A673 (cell line): ENCODE results near the gene LGALS9.

Experiments
- EZH2 ChIP-seq: fragments of 200-600 bp; sonication (generic); IDR thresholded peaks from 2 replicates; pipeline ENCODE4 v1.6.1; 2017; ENCODE audit warnings: borderline replicate concordance, low read depth, mild to moderate bottlenecking, mixed read lengths, antibody characterized with exemption, low read length; ENCODE audit not compliant: poor library complexity, severe bottlenecking
- TF ChIP-seq, protein P1 (sequence below): fragments of 300-800, 200-600 bp; sonication (generic); conservative IDR thresholded peaks from 2 replicates; pipeline ENCODE4 v1.5.1; 2017; ENCODE audit warnings: low read depth, mild to moderate bottlenecking, antibody characterized with exemption, low read length, moderate library complexity, mixed read lengths

DNA sequence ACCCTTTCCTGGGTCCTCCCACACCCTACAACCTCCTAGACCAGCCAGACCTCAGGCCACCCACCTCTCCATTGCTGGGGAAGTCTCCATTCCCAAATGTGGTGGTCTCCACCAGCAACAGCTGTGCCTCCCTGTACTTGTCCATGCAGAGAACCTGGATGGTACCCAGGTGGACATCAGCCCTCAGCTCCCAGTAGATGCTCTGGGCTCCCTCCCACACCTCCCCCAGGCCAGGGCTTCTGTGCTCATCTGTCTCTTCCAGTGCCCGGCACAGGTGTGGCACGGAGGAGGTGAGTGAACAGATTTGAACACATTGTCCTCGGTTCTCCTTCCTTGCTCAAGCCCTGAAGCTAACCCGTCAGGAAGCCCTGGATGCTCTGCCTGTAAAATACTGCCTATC, 34.6 kb downstream of the LGALS9 start:
- TF ChIP-seq, protein P1, sequence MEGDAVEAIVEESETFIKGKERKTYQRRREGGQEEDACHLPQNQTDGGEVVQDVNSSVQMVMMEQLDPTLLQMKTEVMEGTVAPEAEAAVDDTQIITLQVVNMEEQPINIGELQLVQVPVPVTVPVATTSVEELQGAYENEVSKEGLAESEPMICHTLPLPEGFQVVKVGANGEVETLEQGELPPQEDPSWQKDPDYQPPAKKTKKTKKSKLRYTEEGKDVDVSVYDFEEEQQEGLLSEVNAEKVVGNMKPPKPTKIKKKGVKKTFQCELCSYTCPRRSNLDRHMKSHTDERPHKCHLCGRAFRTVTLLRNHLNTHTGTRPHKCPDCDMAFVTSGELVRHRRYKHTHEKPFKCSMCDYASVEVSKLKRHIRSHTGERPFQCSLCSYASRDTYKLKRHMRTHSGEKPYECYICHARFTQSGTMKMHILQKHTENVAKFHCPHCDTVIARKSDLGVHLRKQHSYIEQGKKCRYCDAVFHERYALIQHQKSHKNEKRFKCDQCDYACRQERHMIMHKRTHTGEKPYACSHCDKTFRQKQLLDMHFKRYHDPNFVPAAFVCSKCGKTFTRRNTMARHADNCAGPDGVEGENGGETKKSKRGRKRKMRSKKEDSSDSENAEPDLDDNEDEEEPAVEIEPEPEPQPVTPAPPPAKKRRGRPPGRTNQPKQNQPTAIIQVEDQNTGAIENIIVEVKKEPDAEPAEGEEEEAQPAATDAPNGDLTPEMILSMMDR: no peak
- no peak for TF ChIP-seq EZH2
